Liver (tissue), 3 donors: ENCODE measurements around the gene GABBR2.

Experiments used
- CTCF ChIP-seq: fragments of 150-350 bp; IDR thresholded peaks from 2 replicates; pipeline ENCODE4 v1.5.1; 2017; ENCODE audit warnings: improper control_type of control experiment, low read depth, low read length; ENCODE audit not compliant: missing input control
- JUND ChIP-seq, 2 donors: IDR thresholded peaks; 2 replicates each; pipeline ENCODE4 v1.6.1; 2016; ENCODE audit warnings: antibody characterized with exemption in 2 of 2
- NR2F2 ChIP-seq: IDR thresholded peaks from 2 replicates; pipeline ENCODE4 v1.6.1; 2016; ENCODE audit warnings: antibody characterized with exemption
- REST ChIP-seq: IDR thresholded peaks from 2 replicates; pipeline ENCODE4 v1.6.1; 2016; ENCODE audit warnings: antibody characterized with exemption, mild to moderate bottlenecking
- RXRA ChIP-seq, 2 donors: IDR thresholded peaks; 2 replicates each; pipeline ENCODE4 v1.6.1; 2017 to 2018; ENCODE audit warnings: antibody characterized with exemption in 2 of 2, mild to moderate bottlenecking in 1 of 2
- SP1 ChIP-seq: IDR thresholded peaks from 2 replicates; pipeline ENCODE4 v1.6.1; 2018; ENCODE audit warnings: antibody characterized with exemption, mild to moderate bottlenecking
- donor health status: healthy.
- donor health status: healthy.

GRCh38 chr9:98247831-98248657 lies 460.7 kb downstream of the GABBR2 start:
- TF ChIP-seq NR2F2 (no peak), CTCF (no peak), JUND (IDR thresholded peaks at IDR 0.05) (no peak), REST (no peak), RXRA (IDR thresholded peaks at IDR 0.05) (no peak), SP1 (no peak)
